AG10803 (cell line): Measurements from ENCODE around the gene F12.

Experiments used
- DNase-seq: peaks from one replicate; pipeline ENCODE4 v3.0.0; 2010; ENCODE audit warnings: low read depth
- H3K4me3 ChIP-seq: 2 replicates; pipeline ENCODE4 v1.5.1; 2011; ENCODE audit warnings: mild to moderate bottlenecking, low read length, control low read depth
- CTCF ChIP-seq: conservative IDR thresholded peaks from 2 replicates; pipeline ENCODE4 v1.5.1; 2011; ENCODE audit warnings: mild to moderate bottlenecking, low read length, control low read depth, inconsistent platforms

Gene F12

GRCh38 chr5:177372034-177372896 is 37.1 kb downstream of the F12 start:
- no peak for DNase-seq
- H3K4me3 ChIP-seq: no peak overlapping the region
- TF ChIP-seq CTCF: no peak

DNA sequence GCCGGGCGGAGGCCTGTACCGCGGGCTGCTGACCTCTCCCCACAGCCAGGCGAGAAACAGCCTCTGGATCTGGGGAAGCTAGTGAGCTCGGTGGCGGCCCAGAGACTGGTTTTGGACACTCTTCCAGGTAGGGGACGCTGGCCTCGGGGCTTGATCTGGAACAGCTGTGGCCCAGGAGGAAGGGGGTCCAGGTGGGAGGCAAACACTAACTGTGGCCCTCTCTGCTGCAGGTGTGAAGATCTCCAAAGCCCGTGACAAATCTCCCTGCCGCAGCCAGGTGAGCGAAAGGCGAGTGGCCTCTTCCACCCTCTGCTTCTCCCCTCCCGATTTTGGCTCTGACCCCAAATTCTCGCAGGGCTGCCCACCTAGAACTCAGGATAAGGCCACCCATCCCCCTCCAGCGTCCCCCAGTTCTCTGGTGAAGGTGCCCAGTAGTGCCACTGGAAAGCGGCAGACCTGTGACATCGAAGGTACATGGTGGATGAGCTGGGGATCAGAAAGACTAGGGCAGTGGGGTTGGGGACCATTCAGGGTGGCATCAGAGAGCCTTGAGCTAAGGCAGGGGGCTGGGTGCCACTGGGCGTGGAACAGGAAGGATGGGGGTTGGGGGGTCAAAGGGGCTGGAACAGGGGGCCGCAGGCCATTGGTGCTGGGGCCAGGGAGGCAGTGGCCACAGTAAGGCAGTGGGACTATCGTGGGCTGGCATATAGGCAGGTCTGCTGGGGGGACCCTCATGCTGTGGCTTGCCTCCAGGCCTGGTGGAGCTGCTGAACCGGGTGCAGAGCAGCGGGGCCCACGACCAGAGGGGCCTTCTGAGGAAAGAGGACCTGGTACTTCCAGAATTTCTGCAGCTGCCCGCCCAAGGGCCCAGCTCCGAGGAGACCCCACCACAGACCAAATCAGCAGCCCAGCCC is 38.0 kb downstream of the F12 start:
- no peak for TF ChIP-seq CTCF
- DNase-seq: no peak
- peak overlapping the region; percentile 61 for H3K4me3 ChIP-seq

- peak; percentile 54 for TF ChIP-seq CTCF
- H3K4me3 ChIP-seq: peak overlapping the region; percentile 61
- peak; percentile 77 for DNase-seq
Measured at GRCh38 chr5:177370488-177371119, 38.8 kb downstream of the F12 start.

DNA sequence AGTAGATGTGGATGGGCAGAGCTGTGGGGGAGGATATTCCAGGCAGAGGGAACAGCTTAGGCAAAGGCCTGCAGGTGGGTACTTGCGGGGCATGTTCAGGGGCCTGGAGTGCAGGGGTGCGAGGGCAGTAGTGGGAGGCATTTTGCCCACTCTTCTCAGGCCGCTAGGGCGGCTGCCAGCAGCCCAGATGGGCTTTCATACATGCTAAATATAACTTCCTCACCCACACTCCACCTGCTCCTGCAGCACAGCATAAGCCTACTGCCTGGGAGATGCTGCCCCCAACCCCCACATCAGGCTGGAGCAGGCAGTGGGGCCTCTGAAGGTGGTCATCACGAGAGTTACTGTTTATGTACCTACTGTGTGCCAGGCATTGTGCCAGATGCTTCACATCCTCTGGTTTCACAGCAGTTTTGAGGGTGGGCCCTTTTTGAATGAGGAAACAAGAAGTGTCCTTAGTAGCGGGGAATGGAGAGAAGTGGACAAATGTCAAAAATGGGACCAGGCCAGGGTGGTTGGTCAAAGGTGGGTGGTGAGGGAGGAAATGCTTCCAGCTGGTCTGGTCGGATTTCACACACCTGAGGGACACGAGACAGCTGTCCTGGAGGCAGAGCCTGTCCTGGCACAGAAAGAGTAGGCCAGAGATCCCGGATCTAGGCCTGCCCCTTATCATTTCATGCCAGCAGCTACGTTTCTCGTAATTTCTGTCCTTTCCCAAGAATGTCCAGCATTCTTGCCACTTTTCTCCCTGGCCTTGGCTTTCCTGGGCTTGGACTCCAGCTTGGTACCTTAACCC is 39.5 kb downstream of the F12 start:
- no peak for DNase-seq
- no peak; the same call in 1 of the 2 replicates for TF ChIP-seq CTCF
- no peak overlapping the region for H3K4me3 ChIP-seq

- H3K4me3 ChIP-seq: no peak overlapping the region
- DNase-seq: peak; percentile 6
- TF ChIP-seq CTCF: peak; percentile 67
Measured at GRCh38 chr5:177368869-177369644, 40.3 kb downstream of the F12 start.
